HepG2 (cell line): ENCODE data around the gene SAPCD1. TPM values are rescaled to one million over a fixed set of nuclear protein-coding genes. Genes with fewer than 3 reads are reported as not detected.
A peak's percentile ranks its signal among the peaks of the same experiment; 100 is the strongest.

ENCODE experiments used
- ATF7 ChIP-seq, 2 experiments: fragments of 450-650 bp in 1 of 2; sonication (generic) in 1 of 2; formaldehyde crosslinking in 1 of 2; IDR thresholded peaks; 2 replicates each; pipeline versions ENCODE4 v1.4.0 to v1.6.1; 2016 to 2020; ENCODE audit warnings: antibody characterized with exemption in 1 of 2, mild to moderate bottlenecking in 1 of 2, missing genetic modification reagents in 1 of 2
- CEBPZ ChIP-seq: IDR thresholded peaks from 2 replicates; pipeline ENCODE4 v1.6.1; 2012; ENCODE audit warnings: low read length, improper control_type of control experiment
- FOXK2 ChIP-seq: fragments of 450-650 bp; IDR thresholded peaks from 2 replicates; pipeline ENCODE4 v1.6.1; 2016
- GABPB1 ChIP-seq: IDR thresholded peaks from 2 replicates; pipeline ENCODE4 v1.6.1; 2016; ENCODE audit warnings: mild to moderate bottlenecking, missing genetic modification reagents, moderate library complexity, missing compliant biosample characterization
- POLR2G ChIP-seq: fragments of 200-400 bp; formaldehyde crosslinking; IDR thresholded peaks from 2 replicates; pipeline ENCODE4 v1.6.1; 2018; ENCODE audit warnings: mild to moderate bottlenecking, low read depth, low read length, moderate library complexity
- REL ChIP-seq: sonication (generic); formaldehyde crosslinking; conservative IDR thresholded peaks from 2 replicates; pipeline ENCODE4 v1.8.0; 2022; ENCODE audit warnings: mild to moderate bottlenecking, missing genetic modification reagents, moderate library complexity
- SP4 ChIP-seq: sonication (generic); formaldehyde crosslinking; IDR thresholded peaks from 2 replicates; pipeline ENCODE4 v1.8.1; 2023; ENCODE audit warnings: mild to moderate bottlenecking, missing genetic modification reagents
- ZC3H4 ChIP-seq: sonication (generic); formaldehyde crosslinking; IDR thresholded peaks from 2 replicates; pipeline ENCODE4 v1.4.0; 2020; ENCODE audit warnings: missing genetic modification reagents, borderline replicate concordance
- ZNF274 ChIP-seq: sonication (generic); formaldehyde crosslinking; IDR thresholded peaks from 2 replicates; pipeline ENCODE4 v1.5.1; 2020; ENCODE audit warnings: mild to moderate bottlenecking, missing genetic modification reagents
- ZNF546 ChIP-seq: sonication (generic); formaldehyde crosslinking; conservative IDR thresholded peaks from 2 replicates; pipeline ENCODE4 v1.8.1; 2023; ENCODE audit warnings: mild to moderate bottlenecking, missing genetic modification reagents
- ZNF572 ChIP-seq: sonication (generic); formaldehyde crosslinking; IDR thresholded peaks from 2 replicates; pipeline ENCODE4 v1.5.1; 2020; ENCODE audit warnings: mild to moderate bottlenecking, missing genetic modification reagents
- polyA plus RNA-seq, 8 experiments: library from polyadenylated mRNA; depleted of rRNA in 3 of 8; stranded (reverse) in 7 of 8; unstranded in 1 of 8; fragments of >200 nt; fragmentation: Illumina TruSeq in 4 of 8; extraction: Trizol in 4 of 8; gene quantifications; 2 replicates each; pipeline versions ENCODE4 v1.2.1 to v1.2.3, GENCODE V29; 2011 to 2016; ENCODE audit warnings: low read depth in 4 of 8, missing spikeins in 1 of 8, mixed read lengths in 1 of 8; ENCODE audit not compliant: insufficient read depth in 1 of 8
- total RNA-seq, 5 experiments: library from RNA; depleted of rRNA; stranded (reverse); fragments of >200 nt; fragmentation: Illumina TruSeq; extraction: Trizol; gene quantifications; 2 replicates each; pipeline ENCODE4 v1.2.3, GENCODE V29; 2016; ENCODE audit warnings: low read depth in 1 of 5
- TF ChIP-seq, protein P1 (sequence below): sonication (generic); formaldehyde crosslinking; IDR thresholded peaks from 2 replicates; pipeline ENCODE4 v1.4.0; 2020; ENCODE audit warnings: missing genetic modification reagents
- TF ChIP-seq, protein P2 (sequence below): sonication (generic); formaldehyde crosslinking; IDR thresholded peaks from 2 replicates; pipeline ENCODE4 v1.5.1; 2020; ENCODE audit warnings: mild to moderate bottlenecking, missing genetic modification reagents, moderate library complexity

The SAPCD1 gene
- total and polyA plus RNA-seq, 2 of the 13 experiments (the other 11 are each of a cell fraction or from before 2014, with no cell fraction given), result 2.5 to 3.9 TPM

DNA sequence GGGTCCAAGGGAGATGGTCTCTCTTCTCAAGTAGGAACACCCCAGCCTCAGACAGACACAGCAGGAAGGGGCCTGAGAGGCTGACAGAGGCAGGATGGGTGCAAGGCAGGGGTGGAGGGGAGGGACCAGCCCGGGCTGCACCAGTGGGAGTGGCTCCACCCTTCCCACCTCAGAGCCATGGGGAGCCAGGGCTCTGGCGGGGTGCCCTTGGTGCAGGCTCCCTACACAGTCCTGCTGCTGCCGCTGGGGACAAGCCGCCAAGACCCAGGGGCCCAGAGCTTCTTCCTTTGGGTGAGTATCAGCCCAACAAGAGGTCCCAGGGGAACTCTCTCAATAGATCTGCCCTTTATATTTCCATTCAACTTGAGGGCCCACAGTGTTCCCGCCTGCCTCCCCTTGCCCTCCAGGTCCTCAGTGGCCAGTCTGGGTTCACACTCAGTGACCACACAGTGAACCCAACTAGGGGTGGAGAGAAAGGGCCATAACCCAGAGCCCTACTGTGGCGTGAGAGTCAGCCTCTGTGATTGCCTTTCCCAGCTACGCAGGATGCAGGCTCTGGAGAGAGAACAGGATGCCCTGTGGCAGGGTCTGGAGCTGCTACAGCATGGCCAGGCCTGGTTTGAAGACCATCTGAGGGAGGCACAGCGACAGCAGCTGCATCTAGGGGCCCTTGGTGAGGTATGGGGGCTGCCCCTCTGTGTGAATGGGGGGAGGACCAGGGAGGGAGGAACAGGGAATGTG lies 592 bp downstream of the SAPCD1 start (continued):
- TF ChIP-seq ATF7 (IDR thresholded peaks at IDR 0.05) (no peak), ATF7 (CRISPR knock-in tag; IDR thresholded peaks at IDR 0.05) (0 out of 2 replicates have a peak, but pooled peaks have one; percentile 51), ZC3H4 (CRISPR knock-in tag) (no peak), POLR2G (peak; percentile 46; the same call in 1 of the 2 replicates), FOXK2 (no peak), SP4 (CRISPR knock-in tag) (no peak), REL (no peak), ZNF572 (CRISPR knock-in tag) (0 out of 2 replicates have a peak, but pooled peaks have one; percentile 61), CEBPZ (no peak), ZNF546 (CRISPR knock-in tag) (no peak), ZNF274 (no peak), GABPB1 (CRISPR knock-in tag) (no peak)
- TF ChIP-seq, protein P1, sequence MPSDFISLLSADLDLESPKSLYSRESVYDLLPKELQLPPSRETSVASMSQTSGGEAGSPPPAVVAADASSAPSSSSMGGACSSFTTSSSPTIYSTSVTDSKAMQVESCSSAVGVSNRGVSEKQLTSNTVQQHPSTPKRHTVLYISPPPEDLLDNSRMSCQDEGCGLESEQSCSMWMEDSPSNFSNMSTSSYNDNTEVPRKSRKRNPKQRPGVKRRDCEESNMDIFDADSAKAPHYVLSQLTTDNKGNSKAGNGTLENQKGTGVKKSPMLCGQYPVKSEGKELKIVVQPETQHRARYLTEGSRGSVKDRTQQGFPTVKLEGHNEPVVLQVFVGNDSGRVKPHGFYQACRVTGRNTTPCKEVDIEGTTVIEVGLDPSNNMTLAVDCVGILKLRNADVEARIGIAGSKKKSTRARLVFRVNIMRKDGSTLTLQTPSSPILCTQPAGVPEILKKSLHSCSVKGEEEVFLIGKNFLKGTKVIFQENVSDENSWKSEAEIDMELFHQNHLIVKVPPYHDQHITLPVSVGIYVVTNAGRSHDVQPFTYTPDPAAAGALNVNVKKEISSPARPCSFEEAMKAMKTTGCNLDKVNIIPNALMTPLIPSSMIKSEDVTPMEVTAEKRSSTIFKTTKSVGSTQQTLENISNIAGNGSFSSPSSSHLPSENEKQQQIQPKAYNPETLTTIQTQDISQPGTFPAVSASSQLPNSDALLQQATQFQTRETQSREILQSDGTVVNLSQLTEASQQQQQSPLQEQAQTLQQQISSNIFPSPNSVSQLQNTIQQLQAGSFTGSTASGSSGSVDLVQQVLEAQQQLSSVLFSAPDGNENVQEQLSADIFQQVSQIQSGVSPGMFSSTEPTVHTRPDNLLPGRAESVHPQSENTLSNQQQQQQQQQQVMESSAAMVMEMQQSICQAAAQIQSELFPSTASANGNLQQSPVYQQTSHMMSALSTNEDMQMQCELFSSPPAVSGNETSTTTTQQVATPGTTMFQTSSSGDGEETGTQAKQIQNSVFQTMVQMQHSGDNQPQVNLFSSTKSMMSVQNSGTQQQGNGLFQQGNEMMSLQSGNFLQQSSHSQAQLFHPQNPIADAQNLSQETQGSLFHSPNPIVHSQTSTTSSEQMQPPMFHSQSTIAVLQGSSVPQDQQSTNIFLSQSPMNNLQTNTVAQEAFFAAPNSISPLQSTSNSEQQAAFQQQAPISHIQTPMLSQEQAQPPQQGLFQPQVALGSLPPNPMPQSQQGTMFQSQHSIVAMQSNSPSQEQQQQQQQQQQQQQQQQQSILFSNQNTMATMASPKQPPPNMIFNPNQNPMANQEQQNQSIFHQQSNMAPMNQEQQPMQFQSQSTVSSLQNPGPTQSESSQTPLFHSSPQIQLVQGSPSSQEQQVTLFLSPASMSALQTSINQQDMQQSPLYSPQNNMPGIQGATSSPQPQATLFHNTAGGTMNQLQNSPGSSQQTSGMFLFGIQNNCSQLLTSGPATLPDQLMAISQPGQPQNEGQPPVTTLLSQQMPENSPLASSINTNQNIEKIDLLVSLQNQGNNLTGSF, result no peak
- TF ChIP-seq, protein P2, sequence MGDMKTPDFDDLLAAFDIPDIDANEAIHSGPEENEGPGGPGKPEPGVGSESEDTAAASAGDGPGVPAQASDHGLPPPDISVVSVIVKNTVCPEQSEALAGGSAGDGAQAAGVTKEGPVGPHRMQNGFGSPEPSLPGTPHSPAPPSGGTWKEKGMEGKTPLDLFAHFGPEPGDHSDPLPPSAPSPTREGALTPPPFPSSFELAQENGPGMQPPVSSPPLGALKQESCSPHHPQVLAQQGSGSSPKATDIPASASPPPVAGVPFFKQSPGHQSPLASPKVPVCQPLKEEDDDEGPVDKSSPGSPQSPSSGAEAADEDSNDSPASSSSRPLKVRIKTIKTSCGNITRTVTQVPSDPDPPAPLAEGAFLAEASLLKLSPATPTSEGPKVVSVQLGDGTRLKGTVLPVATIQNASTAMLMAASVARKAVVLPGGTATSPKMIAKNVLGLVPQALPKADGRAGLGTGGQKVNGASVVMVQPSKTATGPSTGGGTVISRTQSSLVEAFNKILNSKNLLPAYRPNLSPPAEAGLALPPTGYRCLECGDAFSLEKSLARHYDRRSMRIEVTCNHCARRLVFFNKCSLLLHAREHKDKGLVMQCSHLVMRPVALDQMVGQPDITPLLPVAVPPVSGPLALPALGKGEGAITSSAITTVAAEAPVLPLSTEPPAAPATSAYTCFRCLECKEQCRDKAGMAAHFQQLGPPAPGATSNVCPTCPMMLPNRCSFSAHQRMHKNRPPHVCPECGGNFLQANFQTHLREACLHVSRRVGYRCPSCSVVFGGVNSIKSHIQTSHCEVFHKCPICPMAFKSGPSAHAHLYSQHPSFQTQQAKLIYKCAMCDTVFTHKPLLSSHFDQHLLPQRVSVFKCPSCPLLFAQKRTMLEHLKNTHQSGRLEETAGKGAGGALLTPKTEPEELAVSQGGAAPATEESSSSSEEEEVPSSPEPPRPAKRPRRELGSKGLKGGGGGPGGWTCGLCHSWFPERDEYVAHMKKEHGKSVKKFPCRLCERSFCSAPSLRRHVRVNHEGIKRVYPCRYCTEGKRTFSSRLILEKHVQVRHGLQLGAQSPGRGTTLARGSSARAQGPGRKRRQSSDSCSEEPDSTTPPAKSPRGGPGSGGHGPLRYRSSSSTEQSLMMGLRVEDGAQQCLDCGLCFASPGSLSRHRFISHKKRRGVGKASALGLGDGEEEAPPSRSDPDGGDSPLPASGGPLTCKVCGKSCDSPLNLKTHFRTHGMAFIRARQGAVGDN (CRISPR knock-in tag), result peak; percentile 59
